B cell (primary cell): ENCODE data around the gene PLEKHG3. TPM values are rescaled to one million over a fixed set of nuclear protein-coding genes. Genes with fewer than 3 reads are reported as not detected.

Source experiments
- ATAC-seq: fragments of 200-7000 bp; cut with Tn5 transposase; one replicate; pipeline ENCODE4 v1.10.0; 2021; ENCODE audit warnings: low read depth, mild to moderate bottlenecking, moderate number of reproducible peaks, moderate library complexity
- CTCF ChIA-PET: fragments of 350-600 bp; sonication (Branson Sonifier 250); formaldehyde crosslinking; loops from one replicate; lab custom pipeline; 2021; ENCODE audit warnings: antibody characterized with exemption, inconsistent platforms; lab: Charles Lee
- POLR2A ChIA-PET: fragments of 350-600 bp; sonication (Branson Sonifier 250); formaldehyde crosslinking; loops from one replicate; lab custom pipeline; 2021; ENCODE audit warnings: antibody characterized with exemption; lab: Charles Lee
- DNase-seq: peaks from one replicate; pipeline ENCODE4 v3.0.0; 2013
- H2AFZ ChIP-seq: 2 replicates; pipeline ENCODE4 v1.6.1; 2012; ENCODE audit warnings: mild to moderate bottlenecking, low read depth, low read length; ENCODE audit not compliant: insufficient read depth, poor library complexity, severe bottlenecking
- H3K27ac ChIP-seq, 2 donors: 1 replicate in 1 of 2; 2 replicates in 1 of 2; pipeline ENCODE4 v1.5.1; 2012 to 2013; ENCODE audit warnings: low read length in 2 of 2, mild to moderate bottlenecking in 2 of 2, moderate library complexity in 1 of 2
- H3K27me3 ChIP-seq, 4 experiments: fragments of 200-600 bp in 1 of 4; sonication (generic) in 1 of 4; replicated peaks in 1 of 4; 1 replicate in 2 of 4; 2 replicates in 2 of 4; pipeline versions ENCODE4 v1.6.1 to v1.7.0; 2013 to 2016; ENCODE audit warnings: low read length in 3 of 4, mild to moderate bottlenecking in 2 of 4, mixed read lengths in 1 of 4, moderate library complexity in 1 of 4; ENCODE audit not compliant: insufficient read depth in 4 of 4, control insufficient read depth in 3 of 4; ENCODE audit errors: control extremely low read depth in 1 of 4
- H3K36me3 ChIP-seq, 2 experiments: replicated peaks in 1 of 2; 1 replicate in 1 of 2; 2 replicates in 1 of 2; pipeline versions ENCODE4 v1.6.1 to v1.7.1; 2013; ENCODE audit warnings: low read length in 1 of 2; ENCODE audit not compliant: insufficient read depth in 2 of 2, control insufficient read depth in 1 of 2; ENCODE audit errors: control extremely low read depth in 1 of 2, extremely low read depth in 1 of 2
- H3K4me1 ChIP-seq, 2 donors: fragments of 200-600 bp in 1 of 2; sonication (generic) in 1 of 2; 1 replicate in 1 of 2; 2 replicates in 1 of 2; pipeline versions ENCODE4 v1.5.1 to v1.6.1; 2013 to 2017; ENCODE audit warnings: low read length in 2 of 2; ENCODE audit not compliant: control insufficient read depth in 2 of 2, insufficient read depth in 2 of 2
- H3K4me2 ChIP-seq: replicated peaks from 2 replicates; pipeline ENCODE3; 2012; ENCODE audit warnings: mild to moderate bottlenecking, low read depth, low read length; ENCODE audit not compliant: poor library complexity, severe bottlenecking
- H3K4me3 ChIP-seq, 5 experiments: fragments of 200-600 bp in 1 of 5; sonication (generic) in 1 of 5; 1 replicate in 3 of 5; 2 replicates in 2 of 5; pipeline versions ENCODE4 v1.5.1 to v1.7.0; 2011 to 2016; ENCODE audit warnings: low read length in 4 of 5, mild to moderate bottlenecking in 4 of 5, low read depth in 2 of 5, control low read depth in 1 of 5, moderate library complexity in 1 of 5; ENCODE audit not compliant: insufficient read depth in 1 of 5; ENCODE audit errors: control extremely low read depth in 1 of 5, extremely low read depth in 1 of 5
- H3K79me2 ChIP-seq: fragments of 200-600 bp; sonication (generic); one replicate; pipeline ENCODE4 v1.6.0; 2016; ENCODE audit warnings: low read length; ENCODE audit not compliant: control insufficient read depth, insufficient read depth
- H3K9ac ChIP-seq: fragments of 200-600 bp; sonication (generic); 2 replicates; pipeline ENCODE4 v1.6.1; 2017; ENCODE audit warnings: mild to moderate bottlenecking, low read length, moderate library complexity
- H3K9me3 ChIP-seq, 3 donors: one replicate each; pipeline versions ENCODE4 v1.6.1 to v1.7.1; 2013; ENCODE audit warnings: low read length in 2 of 3; ENCODE audit not compliant: control insufficient read depth in 2 of 3, insufficient read depth in 1 of 3; ENCODE audit errors: control extremely low read depth in 1 of 3
- H4K20me1 ChIP-seq: 2 replicates; pipeline ENCODE4 v1.6.0; 2012; ENCODE audit warnings: mild to moderate bottlenecking, low read length; ENCODE audit not compliant: insufficient read depth, control insufficient read depth, poor library complexity, severe bottlenecking
- H3K27ac Mint-ChIP-seq: one replicate; pipeline ENCODE4 v1.8.0; 2021; ENCODE audit warnings: mixed read lengths
- H3K27me3 Mint-ChIP-seq: one replicate; pipeline ENCODE4 v1.8.0; 2021; ENCODE audit warnings: mixed read lengths
- H3K4me1 Mint-ChIP-seq: one replicate; pipeline ENCODE4 v1.8.0; 2021; ENCODE audit warnings: mixed read lengths
- H3K4me3 Mint-ChIP-seq: one replicate; pipeline ENCODE4 v1.8.0; 2021; ENCODE audit warnings: mixed read lengths
- H3K9me3 Mint-ChIP-seq: one replicate; pipeline ENCODE4 v1.8.0; 2022; ENCODE audit warnings: mixed read lengths; ENCODE audit not compliant: insufficient read depth
- CTCF ChIP-seq: fragments of 200-600 bp; IDR thresholded peaks from one replicate; pipeline ENCODE4 v1.8.0; 2022; ENCODE audit warnings: antibody characterized with exemption, mild to moderate bottlenecking
- EZH2 ChIP-seq: IDR thresholded peaks from 2 replicates; pipeline ENCODE4 v1.6.1; 2012; ENCODE audit warnings: borderline replicate concordance, low read depth, mild to moderate bottlenecking, moderate library complexity, low read length; ENCODE audit not compliant: insufficient read depth, poor library complexity, severe bottlenecking
- WGBS: methylation state at CpG from one replicate; pipeline ENCODE4 v1.1.5; 2013; ENCODE audit warnings: missing lambda C conversion rate; ENCODE audit not compliant: insufficient coverage; 5-methylcytosine and 5-hydroxymethylcytosine counted together
- intact Hi-C: fragments of 100-400 bp; cut with micrococcal nuclease; formaldehyde crosslinking; loops from one replicate; pipeline ENCODE4 v1.10.0; 2022
- polyA plus RNA-seq: library from polyadenylated mRNA; depleted of rRNA; stranded (reverse); fragments of >200 nt; gene quantifications from 2 replicates; pipeline ENCODE4 v1.2.3, GENCODE V29; 2012
- total RNA-seq, 2 donors: library from RNA; stranded (reverse); fragments of 120-200 nt in 1 of 2; gene quantifications; 1 replicate in 1 of 2; 2 replicates in 1 of 2; pipeline versions ENCODE4 v1.2.3 to v1.2.4, GENCODE V29; 2013 to 2022

The PLEKHG3 gene
- total and polyA plus RNA-seq, 2 donors (not counting 1 experiment from before 2014, with no cell fraction given): 0.12 to 0.25 TPM

- H3K9me3 ChIP-seq: peaks cover 0 to 17% (median 3%) of the 10 kb centered on the region in 3 donors
- ChIA-PET CTCF (no interaction called here), POLR2A (no interaction called here)
- Mint-ChIP-seq H3K4me3 (no peak overlapping the region), H3K9me3 (no peaks in the 10 kb centered on the region), H3K27me3 (peaks cover 32% of the 10 kb centered on the region), H3K27ac (no peak overlapping the region), H3K4me1 (no peaks in the 10 kb centered on the region)
- no peaks in the 10 kb centered on the region for H3K36me3 ChIP-seq
- H3K79me2 ChIP-seq: no peaks in the 10 kb centered on the region
- no peak overlapping the region for H3K9ac ChIP-seq
- H3K4me3 ChIP-seq: no peak overlapping the region
- intact Hi-C loops: no loop called here
- no peak overlapping the region for H3K4me2 ChIP-seq
- H3K27ac ChIP-seq: no peak overlapping the region
- TF ChIP-seq CTCF (no peak), EZH2 (no peak)
- H3K4me1 ChIP-seq: no peaks in the 10 kb centered on the region
- H4K20me1 ChIP-seq: no peaks in the 10 kb centered on the region
- DNase-seq (no peak), ATAC-seq (no peak)
- H3K27me3 ChIP-seq: peaks cover 0 to 16% (median 3%) of the 10 kb centered on the region in 4 experiments
- 98% methylated on average over 5 of the region's 7 CpGs for WGBS
- no peak overlapping the region for H2AFZ ChIP-seq
These were observed 15.4 kb downstream of the PLEKHG3 start for GRCh38 chr14:64719601-64720000.

GRCh38 chr14:64720131-64720576 lies 15.9 kb downstream of the PLEKHG3 start:
- WGBS: 100% methylated on average over 7 of the region's 7 CpGs
- CTCF ChIA-PET: no interaction called here
- H3K4me3 ChIP-seq: no peak overlapping the region
- intact Hi-C loops: no loop called here
- ATAC-seq (no peak), DNase-seq (no peak)
- H3K79me2 ChIP-seq: no peaks in the 10 kb centered on the region
- H4K20me1 ChIP-seq: no peaks in the 10 kb centered on the region
- no peak for TF ChIP-seq CTCF
- TF ChIP-seq EZH2: no peak
- no peak overlapping the region for H3K27ac ChIP-seq
- no peak overlapping the region for H3K9ac ChIP-seq
- H3K4me1 ChIP-seq: no peaks in the 10 kb centered on the region
- no peaks in the 10 kb centered on the region for H3K36me3 ChIP-seq
- no peak overlapping the region for H3K4me2 ChIP-seq
- peaks cover 0 to 12% (median 3%) of the 10 kb centered on the region in 4 experiments for H3K27me3 ChIP-seq
- Mint-ChIP-seq H3K4me3 (no peak overlapping the region), H3K4me1 (no peaks in the 10 kb centered on the region), H3K27me3 (peaks cover 29% of the 10 kb centered on the region), H3K27ac (no peak overlapping the region), H3K9me3 (no peaks in the 10 kb centered on the region)
- POLR2A ChIA-PET: no interaction called here
- H3K9me3 ChIP-seq: peaks cover 0 to 12% (median 0%) of the 10 kb centered on the region in 3 donors
- H2AFZ ChIP-seq: no peak overlapping the region
